IPS DF 4.7 (cell line): ENCODE measurements around the gene EFCAB12.

Experiments used
- DNase-seq: peaks from one replicate; pipeline ENCODE4 v3.0.0-alpha.2; 2013; ENCODE audit warnings: low spot score; ENCODE audit errors: extremely low read depth

EFCAB12 gene

DNA sequence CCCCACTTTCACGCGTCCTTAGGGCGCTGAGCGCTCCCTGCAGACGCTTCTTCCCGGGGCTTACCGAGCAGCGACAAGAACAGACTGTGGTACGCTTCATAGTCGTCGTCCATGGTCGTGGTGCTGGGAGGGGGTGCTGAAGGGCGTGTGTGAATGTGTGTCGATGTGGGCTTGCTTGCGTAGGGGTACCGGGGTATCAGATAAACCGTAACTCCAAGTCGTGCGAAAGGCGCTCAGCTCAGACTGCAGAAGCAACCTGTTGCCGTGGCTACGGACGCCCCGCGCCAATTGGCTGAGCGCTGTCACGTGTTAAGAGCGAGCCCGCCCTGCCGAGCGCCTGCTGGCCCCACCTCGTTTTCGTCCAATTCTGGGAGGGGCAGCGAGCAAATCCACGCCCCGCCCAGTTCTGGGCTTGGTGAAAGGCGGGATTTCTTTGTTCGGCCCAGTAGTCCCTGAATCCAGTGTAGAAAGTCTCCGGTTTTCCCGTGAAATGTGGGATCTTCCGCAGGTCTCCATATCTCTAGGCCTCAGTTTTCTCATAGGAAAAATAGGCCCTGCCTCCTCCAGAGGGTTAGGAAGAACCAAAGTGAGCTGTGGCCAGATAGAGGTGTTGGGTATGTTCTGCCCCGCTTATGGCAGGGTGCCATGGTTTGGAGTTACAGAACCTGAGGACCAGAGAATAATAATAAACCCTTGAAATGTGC lies at the start of gene EFCAB12:
Gene EFCAB12, minus strand, starts transcription at position 261 of the 704 bp plus-strand sequence. Its CDS starts 148 bp downstream, at position 113.
- no peak for DNase-seq

DNA sequence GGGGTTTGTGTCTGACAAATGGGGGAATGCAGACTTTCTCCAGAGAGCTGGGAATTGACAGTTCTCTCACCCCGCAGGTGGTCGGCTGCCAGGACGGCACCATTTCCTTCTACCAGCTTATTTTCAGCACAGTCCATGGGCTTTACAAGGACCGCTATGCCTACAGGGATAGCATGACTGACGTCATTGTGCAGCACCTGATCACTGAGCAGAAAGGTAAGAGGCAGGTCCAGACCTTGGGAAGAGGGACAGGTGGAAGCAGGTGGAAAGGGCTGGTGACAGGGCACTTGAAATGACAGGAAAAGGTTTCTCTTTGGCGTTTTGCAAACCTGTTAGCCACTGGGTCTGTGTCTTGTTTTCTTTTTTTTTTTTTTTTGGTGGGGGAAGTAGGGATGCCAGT lies 48.1 kb upstream of the EFCAB12 start:
- DNase-seq, result no peak

DNA sequence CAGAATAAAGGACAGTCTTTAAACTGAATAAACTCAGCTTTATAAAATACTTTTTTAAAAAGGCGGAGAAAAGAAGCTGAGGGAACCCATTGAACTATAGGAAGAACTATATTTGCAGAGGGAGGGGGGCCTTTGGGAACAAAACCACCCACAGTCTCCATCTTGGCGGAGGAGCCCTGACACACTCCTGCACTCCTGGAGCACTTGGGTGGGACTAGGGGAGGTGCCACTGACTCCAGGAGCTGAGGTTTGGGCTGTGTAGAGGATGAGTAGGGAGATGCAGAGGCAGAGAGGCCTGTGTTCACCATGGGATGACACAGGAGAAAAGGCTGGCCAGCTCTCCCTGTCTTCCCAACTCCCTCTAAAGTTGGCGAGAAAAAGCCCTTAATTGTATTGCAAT lies 47.4 kb upstream of the EFCAB12 start:
- DNase-seq, result no peak

DNA sequence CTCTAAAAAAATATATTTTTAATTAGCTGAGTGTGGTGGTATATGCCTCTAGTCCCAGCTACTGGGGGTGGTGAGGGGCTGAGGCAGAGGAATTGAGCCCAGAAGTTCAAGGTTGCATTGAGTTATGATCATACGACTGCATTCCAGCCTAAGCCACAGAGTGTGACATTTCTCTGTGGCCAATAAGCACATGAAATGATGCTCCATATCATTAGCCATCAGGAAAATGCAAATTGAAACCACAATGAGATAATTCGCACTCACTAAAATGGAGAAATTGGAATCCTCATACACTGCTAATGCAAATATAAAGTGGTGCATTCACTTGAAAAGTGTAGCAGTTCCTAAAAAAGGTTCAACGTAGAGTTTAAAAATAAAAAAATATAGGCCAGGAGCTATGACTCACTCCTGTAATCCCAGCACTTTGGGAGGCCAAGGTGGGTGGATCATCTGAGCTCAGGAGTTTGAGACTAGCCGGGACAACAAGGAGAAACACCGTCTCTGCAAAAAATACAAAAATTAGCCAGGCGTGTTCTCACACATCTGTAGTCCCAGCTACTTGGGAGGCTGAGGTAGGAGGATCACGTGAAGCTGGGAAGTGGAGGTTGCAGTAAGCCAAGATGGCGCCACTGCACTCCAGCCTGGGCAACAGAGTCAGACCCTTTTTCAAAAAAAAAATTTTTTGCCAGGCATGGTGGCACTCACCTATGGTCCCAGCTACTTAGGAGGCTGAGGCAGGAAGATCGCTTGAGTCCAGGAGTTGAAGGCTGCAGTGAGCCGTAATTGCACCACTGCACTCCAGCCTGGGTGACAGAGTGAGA lies 46.8 kb upstream of the EFCAB12 start:
- DNase-seq, result no peak

DNA sequence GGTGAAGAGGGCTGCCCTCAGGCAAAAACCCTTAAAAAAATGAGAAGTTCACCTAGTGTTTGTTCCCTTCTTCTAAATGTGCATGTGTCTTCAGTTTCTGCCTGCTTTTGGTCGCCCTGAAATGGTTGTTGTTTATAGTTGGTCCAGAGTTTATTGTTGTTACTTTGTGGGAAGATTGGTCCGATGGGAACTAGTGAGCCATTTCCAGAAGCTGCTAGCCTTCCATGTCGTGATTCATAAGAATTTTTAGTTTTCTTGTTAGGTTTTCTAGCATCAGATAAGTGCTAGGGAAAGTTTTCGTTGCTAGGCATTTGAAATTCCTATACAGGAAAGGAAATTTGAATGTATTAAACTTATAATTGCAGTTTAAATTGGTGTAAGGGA lies 45.3 kb upstream of the EFCAB12 start:
- no peak for DNase-seq

DNA sequence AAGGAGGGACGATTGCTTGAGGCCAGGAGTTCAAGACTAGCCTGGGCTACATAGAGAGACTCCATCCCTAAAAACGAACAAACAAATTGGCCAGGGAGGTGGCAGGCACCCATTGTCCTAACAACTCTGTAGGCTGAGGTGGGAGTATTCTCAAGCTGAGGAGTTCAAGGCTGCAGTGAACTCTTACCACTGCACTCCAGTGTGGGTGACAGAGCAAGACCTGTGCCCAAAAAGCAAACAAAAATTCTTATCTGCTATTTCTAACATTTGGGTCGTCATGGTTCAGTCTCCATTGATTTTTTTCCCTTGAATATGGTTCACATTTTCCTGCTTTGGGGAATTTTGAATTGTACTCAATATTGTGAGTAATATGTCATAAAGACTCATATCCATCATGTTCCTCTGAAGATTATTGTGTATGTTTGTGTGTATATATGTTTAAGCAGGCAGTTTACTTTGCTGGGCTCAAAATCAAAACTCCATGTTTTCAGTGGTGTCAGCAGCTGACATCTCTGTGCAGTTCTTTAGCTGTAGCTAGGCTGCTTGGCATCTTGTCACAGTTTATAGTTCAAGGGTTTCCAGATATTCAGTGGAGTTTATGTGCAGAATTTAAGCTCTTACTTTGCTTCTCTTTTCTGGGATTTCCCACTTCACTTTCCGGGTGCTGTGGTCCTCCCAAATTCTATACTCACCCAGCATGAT lies 44.8 kb upstream of the EFCAB12 start:
- DNase-seq, result no peak

DNA sequence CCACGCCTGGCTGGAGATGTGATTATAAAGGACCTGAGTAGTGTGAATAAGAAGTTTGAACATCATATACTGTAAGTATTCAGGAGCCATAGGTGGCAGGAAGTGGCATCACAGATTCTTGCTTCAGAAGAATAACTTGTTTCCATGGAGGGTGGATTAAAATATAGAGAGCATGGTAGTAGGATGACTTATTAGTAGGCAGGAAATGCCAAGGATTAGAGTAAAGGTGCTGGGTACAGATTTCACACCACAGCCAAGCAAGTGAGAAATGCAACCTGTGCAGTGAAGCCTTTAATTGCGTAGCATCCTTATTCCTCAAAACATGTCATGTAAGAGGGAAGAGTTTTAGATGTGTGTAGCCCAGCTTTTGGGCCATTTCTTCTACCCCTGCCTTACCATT lies 42.4 kb upstream of the EFCAB12 start:
- DNase-seq, result no peak

DNA sequence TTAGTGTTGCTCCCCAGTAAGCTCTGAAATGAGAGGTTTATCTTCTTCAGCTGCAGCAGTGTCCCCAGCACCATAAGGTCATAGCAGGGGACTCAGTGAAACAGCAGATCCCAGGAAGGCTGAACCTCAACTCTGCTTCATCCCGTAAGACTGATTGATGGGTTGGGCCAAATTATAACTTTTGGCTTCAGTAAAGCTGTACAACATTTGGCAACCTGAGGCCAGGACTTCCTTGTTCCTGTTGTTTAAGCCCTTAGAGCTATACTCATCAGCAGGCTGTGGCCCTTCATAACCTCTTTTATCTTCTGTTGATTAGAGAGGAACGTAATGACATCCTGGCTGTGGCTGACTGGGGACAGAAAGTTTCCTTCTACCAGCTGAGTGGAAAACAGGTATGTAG lies 40.6 kb upstream of the EFCAB12 start:
- DNase-seq, result no peak

DNA sequence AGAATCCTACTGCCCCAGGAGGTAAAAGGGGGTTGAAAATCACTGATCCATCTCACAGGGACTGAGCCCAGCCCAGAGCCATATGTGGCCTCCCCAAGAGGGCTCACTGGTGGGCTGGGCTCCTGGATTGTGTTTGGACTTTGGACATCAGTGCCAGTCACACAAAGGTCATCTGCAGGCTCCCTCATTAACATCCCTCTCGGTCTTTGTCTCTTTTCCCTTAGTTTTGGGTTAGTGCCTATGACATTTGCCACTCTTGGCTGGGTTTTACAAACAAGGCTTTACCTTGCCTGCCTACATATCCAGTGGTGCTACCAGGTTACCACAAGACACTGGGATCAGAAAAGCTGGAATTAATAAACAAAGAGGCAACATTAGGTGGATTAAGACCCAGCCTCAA lies 39.5 kb upstream of the EFCAB12 start:
- no peak for DNase-seq

DNA sequence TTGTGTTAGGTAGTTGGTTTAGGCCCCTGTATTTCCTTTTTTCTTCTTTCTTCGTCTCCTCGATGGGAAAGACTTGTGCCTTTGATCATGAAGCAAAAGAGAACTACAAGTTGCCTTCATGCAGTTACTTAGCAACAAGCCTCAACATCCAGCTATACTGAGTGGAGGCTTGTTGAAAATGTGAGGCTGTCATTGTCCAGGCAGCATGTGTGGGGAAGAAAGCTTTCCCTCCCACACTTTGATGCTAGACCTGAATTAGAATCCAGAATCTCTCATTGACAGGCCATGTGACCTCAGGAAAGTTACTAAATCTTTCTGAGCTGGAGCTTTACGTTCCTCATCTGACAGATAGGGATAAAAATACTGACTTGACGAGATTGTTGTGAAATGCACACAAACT lies 35.3 kb upstream of the EFCAB12 start:
- no peak for DNase-seq

DNA sequence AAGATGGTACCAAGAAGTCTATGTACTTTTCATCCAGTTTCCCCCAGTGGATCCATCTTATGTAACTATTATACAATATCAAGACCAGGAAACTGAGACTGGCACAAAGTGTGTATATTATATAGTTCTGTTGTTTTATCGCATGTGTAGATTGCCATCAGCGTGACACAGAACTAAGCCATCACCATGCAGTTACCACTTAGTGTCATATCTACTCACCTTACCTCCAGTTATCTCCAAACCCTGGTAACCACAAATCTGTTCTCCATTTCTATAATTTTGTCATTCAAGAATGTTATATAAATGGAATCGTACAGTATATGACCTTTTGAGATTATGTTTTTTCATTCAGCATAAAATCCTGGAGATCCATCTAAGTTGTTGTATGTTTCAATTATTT lies 34.7 kb upstream of the EFCAB12 start:
- no peak for DNase-seq

DNA sequence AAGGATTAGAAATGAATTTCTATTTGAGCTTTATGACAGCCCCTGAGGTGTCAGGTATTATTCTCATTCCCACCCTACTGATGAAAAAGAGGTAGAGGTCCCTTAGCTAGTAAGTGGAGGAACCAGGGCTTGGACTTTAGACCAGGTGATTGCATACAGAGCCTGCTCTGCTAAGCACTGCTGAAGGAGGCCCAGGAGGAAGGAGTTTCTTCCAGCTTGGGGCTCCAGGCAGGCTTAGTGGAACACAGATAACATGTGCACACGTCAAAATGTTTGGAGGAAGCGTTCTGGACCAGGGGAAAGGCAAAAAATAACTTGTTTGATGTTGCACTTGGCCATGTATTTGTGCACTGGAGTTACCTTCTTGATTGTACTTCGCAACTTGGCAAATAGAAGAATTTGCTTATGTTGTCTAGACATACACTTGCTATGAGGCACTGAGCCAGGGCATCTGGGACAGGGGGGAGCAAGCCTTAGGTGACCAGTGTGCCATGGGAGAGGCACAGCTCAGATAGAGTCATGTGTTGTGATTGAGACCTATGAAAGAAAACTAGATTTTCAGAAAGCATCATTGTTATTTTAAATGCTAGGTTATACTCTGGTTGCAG lies 34.0 kb upstream of the EFCAB12 start:
- DNase-seq, result no peak

DNA sequence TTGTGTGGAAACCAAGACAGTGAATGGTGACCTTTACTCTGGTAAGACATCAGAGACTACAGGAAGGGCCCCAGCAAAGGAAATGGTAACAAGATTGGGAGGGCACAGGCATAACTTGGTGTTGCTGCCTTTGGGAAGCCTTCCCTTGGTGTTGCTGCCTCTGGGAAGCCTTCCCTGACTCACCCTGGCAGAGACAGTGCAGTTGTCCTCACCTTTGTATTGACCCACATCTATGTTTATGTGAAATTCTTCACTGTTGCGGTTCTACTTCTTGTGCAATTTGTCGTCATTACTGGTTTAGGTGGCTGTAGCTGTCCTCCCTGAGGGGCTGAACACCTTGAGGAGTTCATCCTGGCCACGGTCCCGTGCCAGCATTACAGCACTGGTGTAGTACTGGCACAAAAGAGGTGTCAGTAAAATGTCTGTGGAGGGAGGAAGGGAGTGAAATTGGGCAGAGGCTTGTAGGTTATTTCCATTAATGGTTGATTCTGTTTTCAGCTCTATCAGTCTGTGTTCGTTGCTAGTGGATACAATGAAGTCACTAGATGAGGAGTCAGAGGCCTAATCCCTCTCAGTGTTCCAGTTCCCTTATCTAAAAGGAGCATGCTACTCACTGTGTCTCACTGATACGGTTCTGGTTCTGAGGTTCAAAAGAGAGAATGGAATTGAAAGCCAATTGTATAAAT lies 33.2 kb upstream of the EFCAB12 start:
- no peak for DNase-seq

DNA sequence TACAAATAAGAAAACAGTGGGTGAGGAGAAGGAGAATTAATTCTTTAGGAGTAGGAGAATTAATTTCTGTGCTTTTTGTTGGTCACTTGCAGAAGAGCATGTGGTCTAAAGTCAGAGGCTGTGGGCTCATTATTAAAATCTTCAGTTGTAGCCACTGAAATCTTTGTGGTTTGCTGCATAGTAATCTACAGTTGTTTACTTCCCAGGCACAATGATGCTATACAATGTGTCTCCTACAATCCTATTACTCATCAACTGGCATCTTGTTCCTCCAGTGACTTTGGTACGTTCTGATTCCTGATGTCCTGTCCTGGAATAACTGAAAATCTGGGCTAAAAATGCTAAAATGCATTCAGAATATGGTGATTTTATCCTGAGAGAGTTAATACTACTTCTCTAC lies 32.6 kb upstream of the EFCAB12 start:
- no peak for DNase-seq

DNA sequence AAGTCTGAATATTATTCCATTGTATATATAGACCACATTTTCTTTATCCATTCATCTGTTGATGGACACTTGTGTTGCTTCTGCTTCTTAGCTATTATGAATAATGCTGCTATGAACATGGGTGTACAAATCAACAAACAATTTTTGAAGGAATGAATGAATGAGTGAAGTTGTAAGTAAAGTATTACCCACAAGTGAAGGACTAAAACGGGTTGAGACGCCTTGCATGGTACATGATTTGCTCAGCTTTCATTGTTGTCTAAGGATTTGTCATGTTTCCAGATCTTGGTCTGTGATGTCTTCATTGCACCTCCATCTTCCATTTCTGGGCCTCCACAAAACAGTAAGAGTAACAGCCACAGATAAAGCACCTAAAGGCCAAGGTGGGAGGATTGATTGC lies 32.1 kb upstream of the EFCAB12 start:
- no peak for DNase-seq

DNA sequence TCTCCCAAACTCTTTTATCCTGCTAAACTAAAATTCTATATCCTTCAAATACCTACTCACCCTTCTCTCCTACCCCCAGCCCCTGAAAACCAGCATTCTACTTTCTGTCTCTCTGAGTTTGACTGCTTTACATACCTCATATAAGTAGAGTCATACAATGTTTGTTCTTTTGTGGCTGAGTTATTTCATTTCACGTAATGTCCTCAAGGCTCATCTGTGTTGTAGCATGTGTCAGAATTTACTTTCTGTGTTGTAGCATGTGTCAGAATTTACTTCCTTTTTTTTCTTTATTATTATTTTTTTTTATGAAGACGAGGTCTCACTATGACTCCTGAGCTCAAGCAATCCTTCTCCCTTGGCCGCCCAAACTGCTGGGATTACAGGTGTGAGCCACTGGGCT lies 31.7 kb upstream of the EFCAB12 start:
- no peak for DNase-seq

DNA sequence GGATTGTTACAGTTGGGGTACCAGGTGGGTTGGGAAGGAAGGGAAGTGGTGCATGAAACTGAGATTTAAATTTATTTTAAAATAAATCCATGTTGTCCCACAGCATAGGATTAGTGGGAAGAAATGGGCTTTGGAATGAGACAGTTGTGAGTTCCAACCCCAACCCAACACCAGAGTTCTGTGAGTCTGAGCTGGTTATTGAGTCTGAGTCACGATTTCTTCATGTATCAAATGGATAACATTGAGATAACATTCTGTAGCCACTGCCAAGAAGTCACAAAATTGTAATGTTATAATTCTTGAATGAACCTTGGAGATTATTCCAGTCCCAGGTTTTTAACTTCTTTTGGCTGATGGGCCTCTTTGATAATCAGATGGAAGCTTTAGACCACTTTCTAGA lies 25.3 kb upstream of the EFCAB12 start:
- no peak for DNase-seq

DNA sequence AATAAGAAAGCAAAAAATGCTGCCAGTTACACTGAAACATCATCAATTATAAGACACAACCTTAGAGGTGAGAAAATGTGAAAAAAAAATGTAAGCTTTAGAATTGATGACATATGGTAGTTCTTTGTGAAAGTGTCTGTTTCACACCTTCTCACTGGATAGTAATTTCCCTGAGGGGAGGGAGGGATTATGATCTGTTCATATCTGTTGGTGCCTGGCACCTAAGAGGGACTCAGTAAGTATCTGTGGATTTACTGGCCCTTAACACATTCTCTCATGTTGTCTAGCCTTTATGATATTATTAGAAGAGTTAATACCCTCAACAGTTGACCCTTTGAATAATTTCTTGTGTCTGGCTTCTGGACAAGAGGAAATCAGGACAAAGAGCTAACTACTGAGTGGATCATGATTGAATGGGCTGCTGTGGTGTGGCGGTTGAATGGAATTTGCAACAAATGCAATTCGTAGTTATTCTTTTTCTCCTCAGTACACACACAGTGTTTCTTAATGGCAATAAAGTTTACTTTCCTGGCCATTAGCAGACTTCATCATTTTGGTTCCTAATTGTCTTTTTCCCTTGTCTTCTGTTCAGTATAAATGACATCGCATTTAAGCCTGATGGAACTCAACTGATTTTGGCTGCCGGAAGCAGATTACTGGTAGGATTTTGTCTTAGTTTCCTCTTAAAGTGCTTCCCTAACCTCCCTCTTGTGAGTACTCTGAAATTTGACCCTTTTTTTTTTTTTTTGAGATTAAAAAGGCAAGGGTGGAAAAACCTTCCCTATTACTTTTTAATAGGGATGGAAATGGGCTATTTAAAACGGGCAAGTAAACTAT lies 21.1 kb upstream of the EFCAB12 start:
- no peak for DNase-seq

DNA sequence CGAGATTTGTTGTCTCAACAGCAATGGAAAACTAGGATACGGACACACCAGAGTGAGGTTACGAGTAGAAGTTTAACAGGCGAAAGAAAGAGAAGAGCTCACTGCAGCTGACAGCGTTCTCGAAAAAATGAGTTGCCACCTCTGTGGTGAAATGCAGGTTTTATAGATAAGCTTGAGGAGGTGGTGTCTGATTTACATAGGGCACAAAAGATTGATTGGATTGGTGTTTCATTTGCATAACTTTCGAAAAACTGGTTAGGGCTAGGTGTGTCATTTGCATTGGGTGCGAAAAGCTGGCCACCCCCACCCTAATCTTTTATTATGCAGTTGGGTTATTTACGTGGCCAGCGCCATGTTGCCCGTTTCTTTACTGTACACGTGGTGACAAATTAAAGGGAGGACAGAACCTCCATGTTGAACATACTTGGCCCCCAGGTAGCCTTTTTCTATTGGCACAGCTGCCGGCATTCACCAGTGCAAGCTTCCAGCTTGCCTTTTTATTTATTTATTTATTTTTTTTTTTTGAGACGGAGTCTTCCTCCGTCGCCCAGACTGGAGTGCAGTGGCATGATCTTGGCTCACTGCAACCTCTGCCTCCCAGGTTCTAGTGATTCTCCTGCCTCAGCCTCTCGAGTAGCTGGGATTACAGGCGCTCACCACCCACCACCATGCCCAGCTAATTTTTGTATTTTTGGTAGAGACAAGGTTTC lies 19.9 kb upstream of the EFCAB12 start:
- DNase-seq, result no peak

DNA sequence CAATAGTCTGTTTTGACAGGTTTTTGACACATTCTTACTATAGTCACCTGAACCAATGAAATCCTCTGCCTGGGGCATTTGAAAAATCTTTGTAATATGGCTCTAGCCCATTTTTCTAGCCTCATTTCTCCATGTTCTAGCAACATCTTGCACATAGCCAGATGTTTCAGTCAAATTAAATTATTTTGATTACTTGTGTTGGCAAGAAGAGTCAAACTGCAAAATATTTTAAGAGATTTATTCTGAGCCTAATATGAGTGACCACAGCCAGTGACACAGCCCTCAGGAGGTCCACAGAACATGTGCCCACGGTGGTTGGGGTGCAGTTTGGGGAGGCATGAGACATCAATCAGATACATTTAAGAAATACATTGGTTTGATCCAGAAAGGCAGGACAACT lies 18.5 kb upstream of the EFCAB12 start:
- DNase-seq, result no peak
